Left ventricle myocardium inferior (tissue), 1 donor: ENCODE data around the gene NELFCD. TPM values are rescaled to one million over a fixed set of nuclear protein-coding genes. Genes with fewer than 3 reads are reported as not detected.
A peak's percentile ranks its signal among the peaks of the same experiment; 100 is the strongest.

Experiments used
- DNase-seq: peaks from one replicate; pipeline ENCODE4 v3.0.0-alpha.2; 2020
- H3K27ac ChIP-seq: fragments of 200-600 bp; replicated peaks from 2 replicates; pipeline ENCODE4 v1.8.0; 2021
- H3K27me3 ChIP-seq: fragments of 200-600 bp; 2 replicates; pipeline ENCODE4 v1.8.0; 2021; ENCODE audit warnings: low read depth
- H3K36me3 ChIP-seq: fragments of 200-600 bp; 2 replicates; pipeline ENCODE4 v1.8.0; 2021
- H3K4me1 ChIP-seq: fragments of 200-600 bp; 2 replicates; pipeline ENCODE4 v1.8.0; 2021
- H3K4me3 ChIP-seq: fragments of 200-600 bp; 2 replicates; pipeline ENCODE4 v1.8.0; 2021; ENCODE audit warnings: mild to moderate bottlenecking, moderate library complexity
- H3K9me3 ChIP-seq: fragments of 200-600 bp; replicated peaks from 2 replicates; pipeline ENCODE4 v1.8.0; 2021
- CTCF ChIP-seq: fragments of 200-600 bp; IDR thresholded peaks from 2 replicates; pipeline ENCODE4 v1.8.0; 2021; ENCODE audit warnings: antibody characterized with exemption, mild to moderate bottlenecking, borderline replicate concordance
- intact Hi-C: fragments of 100-400 bp; cut with micrococcal nuclease; formaldehyde crosslinking; loops from one replicate; pipeline ENCODE4 v1.11.0; 2022
- total RNA-seq: library from RNA; stranded (reverse); fragmentation: NEBNext Ultra II Directional; extraction: Animal tissue kit (Norgen Biotek cat#: 25700); gene quantifications from one replicate; pipeline ENCODE4 v1.2.1, GENCODE V29; 2021
- donor health status: DM: no; HTN: yes; CAD: no; lungs with severe emphysema.

NELFCD gene
- total RNA-seq, 1 donor from 2014 or later: 30.4 TPM

- TF ChIP-seq CTCF: no peak
- H3K4me1 ChIP-seq: peaks cover 32% of the 10 kb centered on the region
- no peaks in the 10 kb centered on the region for H3K27me3 ChIP-seq
- H3K27ac ChIP-seq: no peak overlapping the region
- H3K4me3 ChIP-seq: no peak overlapping the region
- DNase-seq: no peak
- no peaks in the 10 kb centered on the region for H3K9me3 ChIP-seq
- intact Hi-C loops: no loop called here
- H3K36me3 ChIP-seq: peaks cover 60% of the 10 kb centered on the region
Observed at GRCh38 chr20:59001068-59001448, 20.0 kb downstream of the NELFCD start.

GRCh38 chr20:59001449-59002171, 20.6 kb downstream of the NELFCD start:
- Histone ChIP-seq H3K4me3 (no peak overlapping the region), H3K9me3 (no peaks in the 10 kb centered on the region), H3K36me3 (peaks cover 55% of the 10 kb centered on the region), H3K27me3 (no peaks in the 10 kb centered on the region), H3K4me1 (peaks cover 37% of the 10 kb centered on the region), H3K27ac (no peak overlapping the region)
- no peak for TF ChIP-seq CTCF
- DNase-seq: no peak
- intact Hi-C loops: no loop called here

- Histone ChIP-seq H3K4me1 (peaks cover 45% of the 10 kb centered on the region), H3K36me3 (peaks cover 47% of the 10 kb centered on the region), H3K27ac (no peak overlapping the region), H3K9me3 (no peaks in the 10 kb centered on the region), H3K4me3 (no peak overlapping the region), H3K27me3 (no peaks in the 10 kb centered on the region)
- TF ChIP-seq CTCF: no peak
- intact Hi-C loops: no loop called here
- no peak for DNase-seq
Observed at GRCh38 chr20:59002388-59002787, 21.3 kb downstream of the NELFCD start.

- no peaks in the 10 kb centered on the region for H3K9me3 ChIP-seq
- H3K36me3 ChIP-seq: peaks cover 41% of the 10 kb centered on the region
- intact Hi-C loops: no loop called here
- DNase-seq: no peak
- no peaks in the 10 kb centered on the region for H3K27me3 ChIP-seq
- no peak overlapping the region for H3K4me3 ChIP-seq
- H3K4me1 ChIP-seq: peaks cover 51% of the 10 kb centered on the region
- no peak overlapping the region for H3K27ac ChIP-seq
- TF ChIP-seq CTCF: no peak
Observed at GRCh38 chr20:59002874-59003399, 21.9 kb downstream of the NELFCD start.

GRCh38 chr20:59003836-59004492, 22.9 kb downstream of the NELFCD start:
- Histone ChIP-seq H3K36me3 (peaks cover 31% of the 10 kb centered on the region), H3K27me3 (no peaks in the 10 kb centered on the region), H3K9me3 (no peaks in the 10 kb centered on the region), H3K4me3 (peak overlapping the region; percentile 96), H3K27ac (peak overlapping the region; percentile 89), H3K4me1 (peaks cover 51% of the 10 kb centered on the region)
- DNase-seq: no peak
- no peak for TF ChIP-seq CTCF
- intact Hi-C loops: no loop called here
